ENCODE results near the gene GFRA1. TPM values are rescaled to one million over a fixed set of nuclear protein-coding genes. Genes with fewer than 3 reads are reported as not detected.

GFRA1 gene, protein sequence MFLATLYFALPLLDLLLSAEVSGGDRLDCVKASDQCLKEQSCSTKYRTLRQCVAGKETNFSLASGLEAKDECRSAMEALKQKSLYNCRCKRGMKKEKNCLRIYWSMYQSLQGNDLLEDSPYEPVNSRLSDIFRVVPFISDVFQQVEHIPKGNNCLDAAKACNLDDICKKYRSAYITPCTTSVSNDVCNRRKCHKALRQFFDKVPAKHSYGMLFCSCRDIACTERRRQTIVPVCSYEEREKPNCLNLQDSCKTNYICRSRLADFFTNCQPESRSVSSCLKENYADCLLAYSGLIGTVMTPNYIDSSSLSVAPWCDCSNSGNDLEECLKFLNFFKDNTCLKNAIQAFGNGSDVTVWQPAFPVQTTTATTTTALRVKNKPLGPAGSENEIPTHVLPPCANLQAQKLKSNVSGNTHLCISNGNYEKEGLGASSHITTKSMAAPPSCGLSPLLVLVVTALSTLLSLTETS
- 26.5 TPM for polyA plus RNA-seq (2013, experiment 1 of 2; ENCODE audit: insufficient read length)
- polyA plus RNA-seq (2013, experiment 2 of 2; ENCODE audit: insufficient read length): 23.5 TPM

GRCh38 chr10:116272440-116273283 is at the start of gene GFRA1:
TSS of gene GFRA1 (minus strand) at chr10:116273206. CDS start at chr10:116272029, 1,177 bp downstream.
- DNase-seq: peak; percentile 43

DNA sequence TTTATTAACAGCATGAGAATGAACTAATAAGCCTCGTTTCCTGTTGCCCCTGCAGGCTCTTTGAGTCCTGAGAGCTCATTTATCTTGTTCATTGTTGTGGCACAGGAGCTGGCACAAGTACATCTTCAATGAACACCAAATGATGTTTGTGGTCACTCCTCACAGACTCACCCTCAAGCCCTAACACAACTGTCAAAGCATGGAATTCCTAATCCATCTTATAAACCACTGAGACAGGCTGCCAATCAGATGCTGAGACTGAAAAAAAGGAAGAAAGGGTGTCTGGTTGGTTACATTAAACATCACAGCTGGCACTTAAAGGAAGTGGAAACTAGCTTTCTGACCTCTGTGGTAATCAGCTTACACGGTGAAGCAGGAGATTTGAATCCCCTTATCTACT is 43.5 kb upstream of the GFRA1 start:
- no peak for DNase-seq

GRCh38 chr10:116312548-116312947 is 39.5 kb upstream of the GFRA1 start:
- no peak for DNase-seq

- DNase-seq: peak; percentile 35
These were observed 38.9 kb upstream of the GFRA1 start for GRCh38 chr10:116311706-116312490.

GRCh38 chr10:116311016-116311415 is 38.0 kb upstream of the GFRA1 start:
- DNase-seq: no peak

GRCh38 chr10:116307455-116307854 is 34.4 kb upstream of the GFRA1 start:
- DNase-seq: peak; percentile 37

DNA sequence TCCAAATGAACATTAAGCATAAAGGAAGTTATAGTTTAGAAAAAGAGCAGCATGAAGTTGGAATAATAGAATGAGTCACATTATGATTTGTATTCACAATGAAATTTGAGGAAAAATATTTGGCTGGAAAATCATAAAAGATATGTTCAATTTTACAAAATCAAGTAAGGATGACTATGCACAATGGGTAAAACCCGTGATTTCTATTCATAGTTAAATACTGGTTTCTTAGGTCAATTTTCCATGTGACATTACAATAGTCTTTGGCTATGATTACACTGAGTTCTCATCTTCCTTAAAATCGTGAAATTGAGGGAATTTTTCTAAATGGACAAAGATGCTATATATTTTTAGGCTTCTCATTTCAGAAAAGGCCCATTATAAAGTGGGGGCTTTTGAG is 33.8 kb upstream of the GFRA1 start:
- peak; percentile 3 for DNase-seq

DNA sequence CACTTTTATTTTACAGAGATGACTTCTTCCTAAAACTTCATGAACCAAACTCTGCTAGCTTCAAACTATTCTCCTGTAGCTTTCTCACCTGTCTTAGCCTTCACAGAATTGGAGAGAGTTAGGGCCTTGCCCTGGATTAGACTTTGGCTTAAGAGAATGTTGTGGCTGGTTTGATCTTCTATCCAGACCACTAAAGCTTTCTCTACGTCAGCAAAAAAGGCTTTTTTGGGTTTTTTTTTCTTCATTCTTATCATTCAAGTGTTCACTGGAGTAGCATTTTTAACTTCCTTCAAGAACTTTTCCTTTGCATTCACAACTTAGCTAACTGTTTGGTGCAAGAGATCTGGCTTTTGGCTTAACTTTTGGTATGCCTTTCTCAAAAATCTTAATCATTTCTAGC is 31.9 kb upstream of the GFRA1 start:
- no peak for DNase-seq

DNA sequence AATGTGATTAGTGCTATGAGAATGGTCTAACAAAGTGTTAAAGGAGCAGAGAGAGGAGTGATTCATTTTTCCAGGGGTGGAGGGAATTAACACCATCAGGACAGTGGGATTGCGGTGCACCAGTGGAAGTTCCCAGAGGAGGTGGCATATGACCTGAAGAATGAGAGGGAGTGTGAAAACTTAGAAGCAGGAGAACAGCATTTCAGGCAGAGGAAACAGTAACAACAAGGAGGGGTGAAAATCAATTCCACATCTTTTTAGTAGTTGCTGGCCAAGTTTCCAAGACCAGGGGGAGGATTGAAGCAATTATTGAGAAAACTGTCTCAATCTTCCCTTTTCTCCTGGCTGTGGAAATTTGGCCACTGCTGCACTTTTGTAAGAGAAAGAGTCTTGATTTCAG is 27.5 kb upstream of the GFRA1 start:
- DNase-seq: peak; percentile 33

DNA sequence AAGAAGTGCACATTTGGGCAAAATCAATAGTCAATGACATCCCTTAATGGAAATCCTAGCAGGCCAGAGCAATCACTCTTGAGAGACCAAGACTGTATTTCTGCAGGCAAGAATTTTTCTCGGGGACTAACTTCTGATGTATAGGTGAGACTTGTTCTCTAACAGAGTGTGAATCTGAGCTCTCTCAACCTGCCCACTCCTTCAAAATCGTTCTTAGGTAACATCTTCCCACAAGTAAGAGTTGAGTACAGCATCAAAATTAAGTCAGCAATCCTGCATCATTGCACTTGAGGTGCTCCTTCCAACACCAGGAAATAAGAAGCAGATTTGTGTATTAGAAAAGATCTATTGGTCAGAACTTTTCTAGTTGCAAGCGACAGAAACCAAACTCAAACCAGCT is 25.6 kb upstream of the GFRA1 start:
- DNase-seq: no peak

- DNase-seq: no peak
These were observed 23.3 kb upstream of the GFRA1 start for GRCh38 chr10:116296291-116296721.

DNA sequence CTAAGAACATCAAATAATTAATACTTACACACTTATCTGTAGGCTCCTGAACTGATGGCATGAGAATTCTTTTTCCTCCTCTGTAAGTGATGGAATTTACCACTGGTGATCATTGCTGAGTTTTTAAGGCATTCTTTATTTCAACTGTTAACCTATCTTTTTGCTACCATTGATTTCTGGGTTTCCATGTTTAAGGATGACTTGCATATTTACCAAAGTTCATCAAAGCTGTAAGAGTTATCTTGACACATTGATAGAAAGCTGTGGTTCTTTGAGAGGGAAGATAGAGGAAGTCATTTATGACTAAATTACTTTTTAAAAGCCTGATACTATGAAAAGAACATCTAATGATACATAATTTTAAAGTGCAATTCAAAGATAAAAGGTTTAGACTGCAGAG is 19.5 kb upstream of the GFRA1 start:
- DNase-seq: no peak

- DNase-seq: no peak
These were observed 16.6 kb upstream of the GFRA1 start for GRCh38 chr10:116289652-116290051.

GRCh38 chr10:116287906-116288501 is 15.0 kb upstream of the GFRA1 start:
- DNase-seq: peak; percentile 69

- DNase-seq: no peak
These were observed 13.7 kb upstream of the GFRA1 start for GRCh38 chr10:116286626-116287200.

DNA sequence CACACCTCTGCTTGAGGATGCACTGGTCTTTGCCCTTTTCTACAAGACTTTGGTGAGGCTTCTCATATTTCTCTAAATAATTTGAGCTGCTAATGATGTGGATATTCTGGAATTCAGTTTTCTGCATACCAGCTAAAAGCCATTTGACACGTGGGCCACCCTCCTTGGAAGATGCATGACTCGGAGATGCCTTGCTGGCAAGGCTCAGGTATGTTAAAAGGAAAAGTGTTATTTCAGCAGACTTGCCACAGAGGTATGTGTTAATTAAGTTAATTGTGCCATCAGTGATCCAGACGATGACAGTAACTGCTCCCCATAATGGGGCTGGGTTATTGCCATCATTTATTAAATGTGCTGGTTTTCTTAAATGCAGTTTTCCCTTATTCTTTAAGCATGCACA is 8.8 kb upstream of the GFRA1 start:
- peak; percentile 54 for DNase-seq

DNA sequence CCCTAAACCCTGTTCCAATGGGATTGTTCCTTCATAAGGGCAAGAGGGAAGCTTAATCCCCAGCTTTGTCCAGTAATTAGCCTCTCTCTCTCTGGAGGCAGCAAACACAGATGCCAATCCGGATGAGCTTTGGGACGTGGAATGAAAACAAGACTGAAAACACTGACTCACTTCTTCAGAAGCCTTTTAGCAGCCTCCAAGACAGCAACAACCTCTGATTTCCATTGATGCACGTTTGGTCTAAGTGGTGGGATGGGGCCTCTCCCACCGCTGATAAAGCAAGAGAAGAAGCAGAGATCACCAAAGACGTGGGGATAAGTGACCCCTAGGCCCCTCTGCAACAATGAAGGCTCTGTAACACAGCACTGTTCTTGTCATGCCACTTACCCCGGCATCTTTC is 5.8 kb upstream of the GFRA1 start:
- peak; percentile 78 for DNase-seq

GRCh38 chr10:116276981-116277380 is 4.0 kb upstream of the GFRA1 start:
- DNase-seq: no peak

GRCh38 chr10:116274064-116274904 is 1.3 kb upstream of the GFRA1 start:
- peak; percentile 35 for DNase-seq

DNA sequence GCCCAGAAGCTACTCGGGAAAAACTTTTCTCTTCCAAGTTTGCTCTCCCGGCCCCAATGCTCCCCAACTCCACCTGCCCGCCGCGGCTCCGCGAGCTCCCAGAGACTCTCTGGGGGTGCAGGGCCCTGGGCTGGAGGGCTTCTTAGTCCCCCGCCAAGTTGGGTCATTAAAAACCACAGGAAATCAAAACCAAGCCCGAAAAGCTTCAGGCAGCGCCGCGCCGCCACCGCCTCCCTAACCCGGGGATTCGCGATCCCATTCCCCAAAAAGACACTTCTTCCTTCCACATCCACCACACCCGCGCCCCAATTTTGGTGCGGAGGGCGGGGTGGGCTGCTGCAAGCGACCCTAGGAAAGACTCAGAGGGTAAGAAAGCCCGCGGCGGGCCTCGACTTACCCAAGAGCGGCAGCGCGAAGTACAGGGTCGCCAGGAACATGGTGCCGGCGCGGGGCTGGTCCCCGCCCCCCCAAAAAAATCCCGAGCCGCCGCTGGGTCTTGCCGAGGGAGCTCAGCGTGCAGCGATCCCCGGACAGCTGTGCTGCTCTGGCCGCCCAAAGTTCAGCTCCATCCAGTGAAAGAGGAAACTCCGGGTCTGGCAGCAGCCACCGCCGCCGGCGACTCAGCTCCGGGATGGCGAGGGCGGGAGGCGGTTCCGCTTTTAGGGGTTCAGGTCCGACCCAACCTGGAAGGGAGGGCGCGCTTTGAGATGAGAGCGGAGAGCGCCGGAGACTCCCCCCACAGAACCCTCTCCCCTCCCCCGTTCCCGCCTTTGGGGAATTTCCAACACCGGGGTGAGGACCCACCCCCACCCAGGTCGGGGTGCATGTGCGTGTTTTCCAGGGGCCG is 1.2 kb downstream of the GFRA1 start:
- DNase-seq: peak; percentile 23

Data from fibroblast of skin of scalp (primary cell).